Measurements from ENCODE around the gene FAM120A.

The FAM120A gene

DNA sequence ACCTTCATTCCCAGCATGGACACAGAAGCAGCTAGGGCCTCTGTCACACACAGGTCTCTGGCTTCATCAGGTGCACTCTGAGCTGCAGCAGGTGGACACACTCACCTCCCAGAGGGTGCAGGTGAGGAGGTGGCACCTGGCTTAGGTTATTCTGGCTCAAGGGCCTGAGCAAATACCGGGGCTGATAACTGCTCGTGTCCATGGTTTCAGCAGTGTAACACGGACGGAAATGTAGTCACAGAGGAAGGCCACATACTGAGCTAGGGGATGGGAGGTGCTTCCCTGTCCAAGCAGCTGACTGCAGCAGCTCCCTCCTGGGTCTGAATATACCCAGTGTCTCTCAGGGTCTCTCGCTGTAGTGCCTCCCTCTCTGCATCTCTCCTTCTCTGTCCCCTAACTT is 130.6 kb downstream of the FAM120A start:
- DNase-seq = no peak

DNA sequence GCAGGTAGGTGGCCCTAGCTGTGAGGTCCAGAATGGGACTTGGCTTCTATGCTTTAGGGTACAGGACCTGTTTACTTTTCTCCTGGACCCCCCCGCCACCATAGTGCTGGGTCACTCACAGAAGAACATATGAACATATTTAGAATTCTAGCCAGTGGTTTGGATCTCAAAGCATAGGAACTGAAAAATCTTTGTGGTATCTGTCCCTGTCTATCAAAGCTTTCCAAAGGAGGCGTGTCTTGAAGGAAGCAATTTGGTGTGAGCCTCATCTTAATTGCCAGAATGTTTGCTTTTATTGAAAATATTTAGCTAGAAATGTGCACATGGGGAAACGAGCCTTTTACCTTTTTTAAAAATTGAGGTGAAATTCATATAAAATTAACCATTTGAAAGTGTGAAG is 131.1 kb downstream of the FAM120A start:
- DNase-seq = no peak

DNA sequence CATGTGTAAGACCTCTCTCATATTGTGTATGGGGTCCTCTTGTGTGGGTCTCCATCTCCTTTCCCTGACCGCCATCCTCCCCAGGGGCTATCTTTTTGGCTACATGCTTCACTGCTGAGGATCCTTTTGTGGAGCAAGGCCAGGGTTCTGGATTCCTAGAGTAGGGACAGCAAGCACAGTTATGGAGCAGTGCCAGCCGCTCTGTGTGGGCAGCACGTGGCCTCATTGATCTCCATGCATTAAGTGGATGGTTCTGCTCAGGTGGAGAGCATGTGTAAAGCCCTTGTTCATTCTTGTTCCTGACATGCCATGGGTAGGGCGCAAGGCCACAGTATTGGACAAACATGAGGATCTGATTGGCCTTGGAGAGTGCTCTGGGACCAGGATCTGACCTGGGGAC is 133.8 kb downstream of the FAM120A start:
- no peak for DNase-seq

DNA sequence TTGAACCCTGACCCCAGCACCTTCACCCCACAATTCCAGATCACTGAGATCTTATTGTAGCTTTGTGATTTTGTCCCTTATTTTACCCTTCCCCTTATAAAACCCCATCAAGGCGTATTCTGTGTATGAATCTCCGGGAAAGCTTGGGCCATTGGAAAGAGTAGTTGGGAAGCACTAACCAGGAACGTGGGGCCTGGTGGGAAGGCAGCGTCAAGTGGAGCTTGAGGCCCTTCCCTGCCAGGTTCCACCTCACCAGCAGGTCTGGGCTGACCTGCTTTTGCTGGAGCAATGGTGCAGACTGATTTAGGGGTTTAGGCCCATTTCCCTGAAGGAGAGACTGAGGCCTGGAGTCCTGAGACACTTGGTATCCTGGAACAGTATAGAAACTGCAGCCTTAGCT is 134.2 kb downstream of the FAM120A start:
- no peak for DNase-seq

DNA sequence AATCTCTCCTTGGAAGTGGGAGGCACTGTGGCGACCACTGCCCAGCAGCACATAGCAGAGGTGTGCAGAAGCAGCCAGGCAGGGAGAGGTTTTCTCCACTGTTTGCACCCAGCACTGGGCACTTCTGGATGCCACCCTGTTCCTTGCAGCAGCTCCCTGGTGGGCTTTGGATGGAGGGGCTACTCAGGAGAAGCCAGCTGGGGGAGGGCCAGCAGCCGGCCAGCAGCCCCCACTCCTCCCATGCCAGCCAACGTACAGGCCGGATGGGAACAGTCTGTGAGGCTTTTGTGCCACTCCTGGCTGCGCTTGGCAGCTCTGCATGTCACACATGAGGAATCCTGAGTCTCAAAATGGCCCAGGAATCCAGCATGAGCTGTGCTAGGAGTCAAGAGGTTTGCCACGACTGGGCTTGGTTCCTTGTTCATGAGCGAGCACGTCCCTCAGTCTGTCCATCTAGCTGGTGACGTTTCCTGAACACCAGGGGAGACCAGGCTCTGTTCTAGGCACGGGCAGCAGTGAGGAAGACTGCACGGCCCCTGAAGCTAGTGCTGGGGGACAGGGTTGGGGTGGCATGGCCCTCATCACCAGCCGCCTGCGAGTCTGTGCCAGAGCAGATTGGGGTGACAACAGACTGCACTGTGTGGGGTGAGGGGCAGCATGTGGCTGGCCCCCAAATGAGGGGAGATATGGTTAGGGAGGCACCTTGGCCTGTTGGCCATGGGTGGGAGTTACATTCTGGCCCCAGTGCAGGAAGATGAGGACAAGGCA is 135.0 kb downstream of the FAM120A start:
- DNase-seq = no peak

DNA sequence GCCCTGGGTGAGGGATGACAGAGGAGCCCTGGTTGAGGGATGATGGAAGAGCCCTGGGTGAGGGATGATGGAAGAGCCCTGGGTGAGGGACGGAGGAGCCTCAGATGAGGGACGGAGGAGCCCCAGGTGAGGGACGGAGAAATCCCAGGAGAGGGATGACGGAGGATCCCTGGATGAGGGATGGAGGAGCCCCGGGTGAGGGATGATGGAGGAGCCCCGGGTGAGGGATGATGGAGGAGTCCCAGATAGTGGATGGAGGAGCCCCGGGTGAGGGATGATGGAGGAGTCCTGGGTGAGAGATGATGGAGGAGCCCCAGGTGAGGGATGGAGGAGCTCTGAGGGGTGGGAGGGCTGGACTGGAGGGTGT is 135.8 kb downstream of the FAM120A start:
- no peak for DNase-seq

DNA sequence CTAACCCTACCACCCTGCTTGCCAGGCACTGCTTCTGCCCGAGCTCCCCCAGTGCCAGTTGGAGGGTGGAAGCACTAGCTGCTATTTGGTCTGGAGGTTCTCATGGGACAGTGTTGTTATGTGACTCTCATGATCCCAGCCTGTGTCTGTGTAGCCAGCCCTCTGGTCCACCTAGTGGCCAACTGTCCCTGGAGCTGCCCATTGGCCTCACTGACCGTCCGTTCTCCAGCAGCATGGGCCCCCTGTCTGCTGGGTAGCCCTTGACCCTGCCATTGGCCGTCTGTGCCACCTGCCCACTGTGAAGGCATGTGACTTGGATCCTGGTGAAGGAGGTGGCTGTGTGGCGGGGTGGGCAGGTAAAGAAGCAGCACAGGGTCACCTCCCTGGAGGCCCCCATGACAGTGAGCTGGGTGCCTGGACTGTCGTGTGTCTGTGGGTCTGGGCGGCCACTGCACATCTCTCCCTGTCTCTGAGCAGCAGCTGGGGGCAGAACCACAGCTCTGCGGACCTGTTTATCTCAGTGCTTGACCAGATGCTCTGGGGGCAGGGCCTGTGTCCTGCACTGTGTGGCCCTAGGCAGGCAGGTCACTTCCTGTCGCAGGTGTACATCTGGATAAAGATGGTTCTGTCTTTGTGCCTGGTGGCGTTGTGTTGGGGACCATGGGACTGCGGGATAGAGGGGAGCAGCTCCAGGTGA is 136.3 kb downstream of the FAM120A start:
- DNase-seq = no peak

DNA sequence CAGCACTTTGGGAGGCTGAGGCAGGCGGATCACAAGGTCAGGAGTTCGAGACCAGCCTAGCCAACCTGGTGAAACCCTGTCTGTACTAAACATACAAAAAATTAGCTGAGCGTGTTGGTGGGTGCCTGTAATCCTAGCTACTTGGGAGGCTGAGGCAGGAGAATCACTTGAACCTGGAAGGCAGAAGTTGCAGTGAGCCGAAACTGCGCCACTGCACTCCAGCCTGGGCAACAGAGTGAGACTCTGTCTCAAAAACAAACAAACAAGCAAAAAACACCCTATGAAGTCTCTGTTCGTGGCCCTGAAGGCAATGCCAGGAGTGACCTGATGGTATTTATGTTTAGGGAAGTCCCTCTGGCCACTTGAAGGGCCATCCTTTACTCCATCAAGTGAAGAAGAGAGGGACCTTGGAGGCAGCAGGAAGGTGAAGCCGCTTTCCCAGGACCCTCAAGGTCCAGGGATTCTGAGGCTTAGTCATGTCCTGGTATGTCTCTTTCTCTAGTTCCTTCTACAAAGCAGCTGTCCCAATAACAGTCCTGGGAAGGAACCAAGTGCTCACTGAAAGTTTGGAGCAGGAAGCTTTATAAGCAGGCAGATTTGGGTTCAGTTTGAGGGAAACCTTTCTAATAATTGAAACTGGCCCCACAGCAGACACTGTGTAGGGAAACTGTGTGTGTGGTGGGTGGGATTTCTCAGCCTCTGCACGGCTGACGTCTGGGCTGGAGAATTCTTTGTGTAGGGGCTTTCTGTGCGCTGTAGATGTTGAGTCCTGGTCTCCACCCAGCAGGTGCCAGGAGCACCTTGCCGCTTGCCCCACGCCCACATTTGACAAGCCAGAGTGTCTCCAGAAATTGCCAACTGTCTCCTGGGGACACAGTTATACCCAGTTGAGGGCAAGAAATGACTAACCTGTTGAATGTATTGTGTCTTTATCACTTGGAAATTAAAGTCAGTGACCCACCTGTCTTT is 137.4 kb downstream of the FAM120A start:
- no peak for DNase-seq

DNA sequence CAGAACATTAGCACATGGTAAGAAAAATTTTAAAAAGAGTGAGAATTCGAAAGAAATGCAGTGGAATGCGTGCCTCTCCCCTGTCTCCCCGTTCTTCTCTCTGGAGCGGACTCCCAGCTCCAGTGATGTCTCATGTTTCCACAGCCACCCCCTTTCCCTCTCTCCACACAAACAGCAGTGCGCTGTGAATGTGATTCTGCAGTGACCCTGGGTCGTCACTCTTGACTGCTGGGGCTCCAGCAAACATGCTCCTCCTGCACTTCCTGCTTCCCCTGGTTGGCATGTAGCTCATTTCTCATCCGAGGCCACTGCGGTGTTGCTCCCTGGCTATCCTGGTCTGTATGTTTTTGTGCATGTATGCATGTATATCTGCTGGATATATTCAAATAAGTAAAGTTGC is 138.2 kb downstream of the FAM120A start:
- no peak for DNase-seq

DNA sequence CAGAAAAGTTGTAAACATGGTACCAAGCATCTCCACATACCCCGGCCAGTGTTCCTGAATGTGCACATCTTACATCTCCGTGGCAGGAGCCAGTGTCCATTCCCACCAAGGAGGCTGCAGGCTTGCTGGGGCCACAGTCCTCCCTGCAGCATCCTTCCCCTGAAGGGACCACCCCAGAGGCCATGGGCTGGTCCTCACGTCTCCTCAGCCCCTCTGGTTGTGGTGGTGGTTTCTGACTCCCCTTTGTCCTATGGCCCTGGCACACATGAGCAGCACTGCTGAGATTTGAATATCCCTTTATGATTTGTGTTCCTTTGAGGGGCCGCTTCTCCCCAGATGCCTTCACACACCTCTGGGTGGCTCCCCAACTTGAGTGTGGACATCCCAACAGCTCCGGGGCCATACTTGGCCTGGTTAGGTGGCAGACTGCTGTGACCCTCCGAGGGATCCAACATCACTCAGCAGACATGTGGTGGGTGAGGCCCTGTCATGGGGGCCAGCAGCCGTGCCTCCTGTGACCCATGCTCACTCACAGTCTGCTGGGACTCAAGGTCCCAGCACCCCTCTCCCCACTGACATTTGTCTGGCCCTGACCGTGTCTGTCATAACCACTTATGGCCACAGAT is 139.2 kb downstream of the FAM120A start:
- no peak for DNase-seq

DNA sequence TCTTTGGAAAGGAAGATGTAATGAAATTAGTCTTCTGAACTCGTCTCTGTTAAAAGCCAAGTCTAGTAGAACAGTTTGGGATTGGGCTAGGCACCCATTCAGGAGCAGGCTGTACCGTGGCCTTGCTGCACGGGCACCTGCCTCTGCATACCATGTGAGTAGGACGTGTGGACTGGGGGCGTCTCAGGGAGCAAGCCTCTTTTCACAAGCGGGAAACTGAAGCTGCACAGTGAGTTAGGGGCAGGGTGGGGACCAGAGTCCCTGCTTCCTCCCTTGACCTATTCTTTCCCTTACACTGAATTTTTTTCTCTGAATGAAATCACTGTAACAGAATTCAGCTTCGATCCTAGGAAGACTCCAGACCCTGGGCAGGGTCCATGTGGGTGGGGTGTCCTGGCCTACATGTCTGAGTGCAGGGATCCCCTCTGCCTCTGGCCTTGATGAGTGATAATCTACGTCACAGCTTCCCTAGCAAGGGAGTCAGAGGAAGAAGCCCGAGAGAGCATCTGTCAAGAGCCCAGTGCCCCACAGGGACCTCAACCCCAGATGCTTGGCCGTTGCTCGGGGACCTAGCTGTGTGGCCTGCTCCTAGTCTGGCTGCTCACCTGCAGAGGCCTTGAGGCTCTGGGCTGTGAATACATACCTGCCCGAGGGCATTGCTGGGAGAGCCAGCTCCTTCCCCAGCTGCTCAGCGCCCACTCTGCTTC is 140.0 kb downstream of the FAM120A start:
- no peak for DNase-seq

DNA sequence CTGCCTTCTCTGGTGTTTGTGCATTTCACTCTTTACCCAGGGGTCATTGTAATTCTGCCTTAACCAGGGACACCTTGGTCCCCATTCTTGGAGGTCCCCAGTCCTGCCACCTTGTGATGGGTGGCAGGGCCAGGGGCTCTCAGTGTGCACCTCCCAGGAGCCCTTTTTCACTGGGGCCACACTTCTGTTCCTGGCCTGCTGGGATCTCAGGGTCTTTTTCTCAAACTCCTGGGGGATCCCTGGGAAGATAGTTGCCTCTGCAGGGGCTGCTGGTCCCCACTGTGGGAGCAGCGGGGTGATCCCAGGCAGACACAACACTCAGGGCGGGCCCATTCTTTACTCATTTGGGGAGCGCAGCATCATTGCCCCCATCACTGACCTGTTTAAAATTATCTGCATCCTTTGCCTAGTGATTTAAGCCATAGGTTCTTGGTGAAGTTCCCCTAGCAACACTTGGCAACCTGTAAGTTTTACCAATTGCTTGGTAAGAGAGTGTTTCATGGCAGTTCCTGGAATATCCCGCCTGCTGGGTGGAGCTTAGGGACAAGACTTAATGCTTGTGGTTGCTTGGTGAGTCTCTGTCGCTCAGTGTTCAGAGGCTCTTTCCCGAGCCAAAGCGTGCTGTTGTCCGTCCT is 140.6 kb downstream of the FAM120A start:
- DNase-seq = no peak

DNA sequence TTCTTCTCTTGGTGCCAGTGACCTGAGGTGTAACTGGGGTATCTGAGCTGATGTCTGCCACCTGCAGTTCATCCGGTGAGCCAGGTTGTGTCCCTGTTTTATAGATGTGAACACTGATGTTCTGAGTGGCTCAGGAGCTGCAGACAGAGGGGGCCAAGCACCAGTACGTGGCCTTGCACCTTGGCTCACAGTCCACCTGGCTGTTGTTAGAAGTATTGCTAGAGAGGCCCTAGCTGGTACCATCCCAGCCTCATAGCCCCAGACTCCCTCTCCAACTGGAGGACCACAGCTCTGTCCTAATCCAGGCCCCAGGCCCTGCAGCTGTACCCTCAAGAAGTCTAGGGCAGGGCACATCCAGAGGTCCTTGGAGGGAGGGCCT is 141.1 kb downstream of the FAM120A start:
- DNase-seq = no peak

DNA sequence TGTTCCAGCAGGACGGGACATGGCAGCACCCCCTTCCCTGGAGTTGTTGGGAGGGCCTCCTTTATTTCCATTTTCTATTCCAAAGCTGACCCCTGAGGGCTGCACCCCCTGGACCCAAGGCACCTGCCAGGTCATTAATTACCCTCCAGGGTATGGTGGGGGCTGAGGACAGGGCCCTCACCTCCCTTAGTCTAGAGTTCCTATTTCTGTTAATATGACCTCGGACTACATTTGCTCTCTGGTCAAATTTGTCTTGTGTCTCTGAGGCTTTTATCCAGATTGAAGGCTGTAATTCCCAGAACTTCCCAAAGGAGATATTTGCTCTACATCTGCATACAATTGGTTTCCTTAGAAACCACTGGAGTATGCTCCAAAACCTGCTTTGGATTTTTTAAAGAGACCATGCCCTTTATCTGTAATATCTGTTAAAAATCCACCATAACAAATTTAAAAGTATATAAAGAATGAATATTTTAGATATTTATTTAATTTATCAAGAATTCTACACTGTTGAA is 141.7 kb downstream of the FAM120A start:
- no peak for DNase-seq

DNA sequence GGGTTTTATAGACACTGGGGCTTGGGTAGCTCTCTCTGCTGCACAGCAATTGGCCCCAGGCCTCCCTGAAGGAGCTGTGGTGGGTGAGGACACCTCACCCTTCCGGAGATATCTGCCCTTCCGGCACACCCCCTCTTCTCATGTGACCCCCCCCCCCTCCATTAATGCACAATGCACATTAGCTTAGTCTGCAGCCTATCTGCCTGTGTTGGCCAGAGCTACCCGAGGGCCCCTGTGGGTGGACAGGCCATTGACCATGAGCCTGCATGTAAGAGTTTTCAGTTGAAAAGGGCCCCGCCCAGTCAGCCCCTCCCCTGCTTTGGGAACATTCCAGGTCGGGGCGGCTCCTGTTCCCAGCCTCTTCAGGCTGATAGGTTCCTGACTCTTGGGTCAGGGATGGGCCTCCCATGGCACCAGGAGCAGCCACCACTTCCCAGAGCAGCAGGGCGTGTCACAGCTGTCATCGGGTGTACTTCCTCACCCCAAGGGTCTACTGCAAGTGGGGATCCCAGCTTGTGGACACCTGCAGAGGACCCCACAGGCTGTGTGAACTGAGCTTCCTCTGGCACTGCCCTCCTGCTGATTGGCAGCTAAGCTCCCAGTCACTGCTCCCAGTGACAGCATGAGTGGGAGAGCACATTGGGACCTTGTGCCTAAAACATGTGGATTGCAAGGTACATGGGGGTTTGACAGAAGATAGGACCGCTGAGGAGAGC is 142.7 kb downstream of the FAM120A start:
- no peak for DNase-seq

DNA sequence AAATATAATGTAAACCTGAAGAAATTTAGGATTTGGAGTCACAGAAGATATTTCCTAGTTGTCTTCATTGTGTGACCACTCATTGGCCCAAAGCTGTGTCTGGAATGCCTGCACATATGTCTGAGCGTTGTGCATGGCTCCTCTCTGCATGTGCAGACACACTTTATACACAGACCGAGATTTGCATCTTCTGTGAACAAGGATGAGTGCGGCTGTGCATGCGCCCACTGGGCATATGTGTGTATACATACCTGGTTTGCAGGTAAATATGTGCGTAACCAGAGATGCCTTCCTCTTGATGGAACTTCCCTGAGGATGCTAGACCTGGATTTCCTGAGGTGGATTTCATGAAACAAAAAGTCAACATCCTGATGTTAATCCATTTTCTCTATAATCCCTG is 144.0 kb downstream of the FAM120A start:
- DNase-seq = no peak

DNA sequence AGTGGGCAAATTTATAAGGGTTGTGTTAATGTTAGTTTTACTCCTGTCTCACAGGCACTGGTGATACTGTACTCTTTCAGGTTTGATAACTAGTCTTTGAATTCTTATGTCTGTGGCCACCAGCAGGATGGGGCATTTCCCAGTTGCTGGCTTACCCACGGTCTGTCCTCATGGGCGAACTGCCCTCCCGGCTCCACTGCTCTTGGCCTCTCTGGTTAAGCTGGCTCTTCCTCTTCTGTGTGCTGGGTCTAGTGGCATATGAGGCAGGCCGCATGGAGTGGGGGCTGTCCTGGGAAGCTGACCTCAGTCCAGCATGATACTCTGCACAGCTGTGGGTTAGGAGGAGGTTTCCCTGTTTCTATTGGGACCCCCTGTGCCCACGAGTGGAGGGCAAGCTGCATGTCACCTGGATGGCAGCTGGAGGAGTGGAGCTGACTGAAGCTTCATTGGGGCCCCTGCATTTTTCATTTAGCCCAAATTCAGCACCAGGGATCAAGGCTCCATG is 144.4 kb downstream of the FAM120A start:
- no peak for DNase-seq

DNA sequence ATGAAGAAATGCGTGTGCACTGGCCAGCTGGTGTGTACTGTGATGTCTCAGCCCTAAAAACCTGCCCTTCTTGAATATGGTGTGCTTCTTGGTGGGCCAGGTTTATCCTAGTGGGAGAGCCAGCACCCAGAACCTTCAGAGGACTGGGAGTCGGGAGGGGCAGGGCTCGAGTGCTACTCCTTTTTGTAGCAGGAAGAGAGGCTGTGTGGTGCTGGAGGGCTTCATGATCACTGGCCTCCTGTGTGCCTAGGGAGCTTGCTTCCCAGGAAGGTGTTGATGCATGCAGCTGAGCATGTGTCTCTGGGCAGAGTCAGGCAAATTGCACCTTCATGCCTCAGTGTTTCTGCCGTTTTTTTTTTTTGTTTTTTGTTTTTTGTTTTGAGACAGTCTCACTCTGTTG is 144.9 kb downstream of the FAM120A start:
- no peak for DNase-seq

DNA sequence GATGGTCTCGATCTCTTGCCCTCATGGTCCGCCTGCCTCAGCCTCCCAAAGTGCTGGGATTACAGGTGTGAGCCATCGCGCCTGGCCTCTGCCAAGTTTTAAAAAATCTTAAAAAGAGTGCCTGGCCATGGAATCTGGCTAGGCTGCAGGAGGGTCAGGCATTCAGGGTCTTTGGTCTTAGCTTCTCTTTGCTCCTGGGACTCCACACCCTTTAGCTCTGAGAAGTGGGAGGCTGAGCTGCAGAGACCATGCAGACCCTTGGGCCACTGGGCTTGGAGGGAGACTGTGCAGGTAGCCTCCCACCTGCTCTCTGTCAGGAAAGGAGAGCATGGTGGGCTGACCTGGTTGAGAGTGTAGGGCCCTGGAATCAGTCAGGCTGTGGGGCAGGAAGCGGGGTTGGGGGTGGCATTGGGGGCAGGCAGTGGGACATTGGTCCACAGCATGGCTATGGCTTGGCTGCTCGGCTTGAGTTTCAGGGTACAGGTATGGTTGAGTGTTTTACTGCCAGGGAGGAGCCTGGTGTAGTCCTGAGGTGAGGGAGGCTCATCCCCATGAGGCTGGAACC is 145.7 kb downstream of the FAM120A start:
- DNase-seq = no peak

DNA sequence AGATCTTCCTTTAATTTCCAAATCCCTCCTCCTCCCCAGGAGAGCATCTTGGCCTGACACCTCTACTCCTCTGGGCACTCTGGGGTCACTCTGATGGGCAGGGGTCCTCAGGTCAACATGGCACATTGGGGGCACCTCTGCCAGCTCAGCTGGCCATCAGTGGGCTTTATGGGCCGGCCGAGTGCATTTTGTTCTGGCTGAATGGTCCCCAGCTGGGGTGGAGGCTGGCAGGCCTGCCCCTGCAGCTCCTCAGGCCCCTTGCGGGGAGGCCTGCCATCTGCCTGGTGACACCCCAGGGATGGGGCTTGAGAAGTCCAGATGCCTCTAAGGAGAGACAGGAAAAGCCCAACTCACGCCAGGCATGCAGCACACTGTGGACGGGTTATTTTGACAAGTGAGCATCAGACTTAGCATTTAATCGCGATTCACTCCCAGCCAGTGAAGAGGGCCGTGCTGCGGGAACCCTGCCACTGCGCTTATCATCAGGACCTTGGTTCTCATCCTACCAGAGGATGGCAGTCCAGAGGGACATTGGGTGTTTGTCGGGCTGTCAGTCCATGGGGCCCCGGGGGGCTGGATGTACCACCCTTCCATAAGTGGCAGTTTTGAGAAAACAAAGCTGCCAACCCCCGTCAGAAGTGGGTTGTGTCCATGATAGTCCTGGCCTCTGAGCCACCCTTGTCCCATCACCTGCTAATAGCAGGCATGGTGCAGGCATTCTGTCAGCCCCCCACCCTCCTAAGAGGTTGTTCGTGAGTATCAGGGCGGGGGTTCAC is 146.6 kb downstream of the FAM120A start:
- no peak for DNase-seq
